HG02610 (cell line): Measurements from ENCODE around the gene HMGXB3.
A peak's percentile ranks its signal among the peaks of the same experiment; 100 is the strongest.

Experiments
- ATAC-seq: cut with Tn5 transposase; IDR thresholded peaks from one replicate; pipeline ENCODE4 v1.9.1; 2021; ENCODE audit warnings: mild to moderate bottlenecking, moderate library complexity; ENCODE audit not compliant: unreplicated experiment

The HMGXB3 gene

GRCh38 chr5:149981206-149981605, 19.3 kb upstream of the HMGXB3 start:
- no peak for ATAC-seq

GRCh38 chr5:149982505-149982904, 18.0 kb upstream of the HMGXB3 start:
- ATAC-seq, result no peak

GRCh38 chr5:149988126-149988525, 12.4 kb upstream of the HMGXB3 start:
- no peak for ATAC-seq

- ATAC-seq, result peak; percentile 89
Measured at GRCh38 chr5:149990518-149991376, 9.8 kb upstream of the HMGXB3 start.

GRCh38 chr5:149993471-149993870, 7.1 kb upstream of the HMGXB3 start:
- ATAC-seq, result no peak

- no peak for ATAC-seq
Measured at GRCh38 chr5:149995385-149996204, 4.9 kb upstream of the HMGXB3 start.

- ATAC-seq, result no peak
Measured at GRCh38 chr5:149996205-149996890, 4.2 kb upstream of the HMGXB3 start.

GRCh38 chr5:149998281-149998680, 2.3 kb upstream of the HMGXB3 start:
- ATAC-seq, result no peak

- no peak for ATAC-seq
Measured at GRCh38 chr5:149999359-149999758, 1.2 kb upstream of the HMGXB3 start.

GRCh38 chr5:149999866-150000255, 678 bp upstream of the HMGXB3 start:
- ATAC-seq, result no peak

- ATAC-seq, result peak; percentile 14
Measured at GRCh38 chr5:150000990-150001659, 586 bp downstream of the HMGXB3 start.

- peak; percentile 55 for ATAC-seq
Measured at GRCh38 chr5:150001660-150002486, 1.3 kb downstream of the HMGXB3 start.

- ATAC-seq, result no peak
Measured at GRCh38 chr5:150006318-150006717, 5.8 kb downstream of the HMGXB3 start.

GRCh38 chr5:150007050-150007449, 6.5 kb downstream of the HMGXB3 start:
- ATAC-seq, result no peak

GRCh38 chr5:150009671-150010387, 9.3 kb downstream of the HMGXB3 start:
- ATAC-seq, result no peak

- no peak for ATAC-seq
Measured at GRCh38 chr5:150013931-150014330, 13.4 kb downstream of the HMGXB3 start.

GRCh38 chr5:150014456-150014855, 13.9 kb downstream of the HMGXB3 start:
- no peak for ATAC-seq

GRCh38 chr5:150015415-150015814, 14.9 kb downstream of the HMGXB3 start:
- no peak for ATAC-seq

- ATAC-seq, result no peak
Measured at GRCh38 chr5:150016537-150016936, 16.0 kb downstream of the HMGXB3 start.
